ENCODE results near the gene BUB1B.
A peak's percentile ranks its signal among the peaks of the same experiment; 100 is the strongest.
"Not testable (repeated sequence)": the region's sequence is repeated elsewhere in the genome, so short reads cannot be mapped to it uniquely, and the experiment has no call there.

The BUB1B gene

DNA sequence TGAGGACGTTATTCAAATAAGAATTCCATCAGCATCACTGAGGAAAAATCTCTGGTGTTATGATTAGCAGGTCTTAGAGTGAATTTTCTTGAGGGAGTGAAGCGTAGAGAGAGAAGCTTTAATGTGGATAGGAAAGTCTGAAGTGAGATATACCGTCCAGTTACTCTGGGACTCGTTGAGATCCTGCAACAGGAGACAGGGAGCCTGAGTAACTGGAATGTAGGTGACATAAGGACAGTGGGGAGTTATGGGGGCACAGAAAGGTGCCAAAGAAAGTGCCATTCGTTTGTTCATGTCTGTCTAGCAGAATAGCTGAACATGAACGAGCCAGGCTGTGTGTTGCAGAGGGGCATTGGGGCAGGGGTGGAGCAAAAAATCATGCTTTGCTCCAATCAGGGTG, 9.4 kb upstream of the BUB1B start:
- DNase-seq: no peak
- no peaks in the 10 kb centered on the region for H3K4me1 Mint-ChIP-seq
- H3K9me3 Mint-ChIP-seq: no peaks in the 10 kb centered on the region
- peaks cover 46% of the 10 kb centered on the region for H3K27me3 Mint-ChIP-seq
- CTCF ChIA-PET: no interaction called here
- no peak overlapping the region for H3K27ac Mint-ChIP-seq
- H3K4me3 Mint-ChIP-seq: no peak overlapping the region
- H3K36me3 Mint-ChIP-seq: no peaks in the 10 kb centered on the region

GRCh38 chr15:40151991-40152390, 8.9 kb upstream of the BUB1B start:
- no peak overlapping the region for H3K4me3 Mint-ChIP-seq
- peaks cover 47% of the 10 kb centered on the region for H3K27me3 Mint-ChIP-seq
- CTCF ChIA-PET: no interaction called here
- no peak overlapping the region for H3K27ac Mint-ChIP-seq
- H3K36me3 Mint-ChIP-seq: no peaks in the 10 kb centered on the region
- H3K4me1 Mint-ChIP-seq: no peaks in the 10 kb centered on the region
- DNase-seq: no peak
- no peaks in the 10 kb centered on the region for H3K9me3 Mint-ChIP-seq

DNA sequence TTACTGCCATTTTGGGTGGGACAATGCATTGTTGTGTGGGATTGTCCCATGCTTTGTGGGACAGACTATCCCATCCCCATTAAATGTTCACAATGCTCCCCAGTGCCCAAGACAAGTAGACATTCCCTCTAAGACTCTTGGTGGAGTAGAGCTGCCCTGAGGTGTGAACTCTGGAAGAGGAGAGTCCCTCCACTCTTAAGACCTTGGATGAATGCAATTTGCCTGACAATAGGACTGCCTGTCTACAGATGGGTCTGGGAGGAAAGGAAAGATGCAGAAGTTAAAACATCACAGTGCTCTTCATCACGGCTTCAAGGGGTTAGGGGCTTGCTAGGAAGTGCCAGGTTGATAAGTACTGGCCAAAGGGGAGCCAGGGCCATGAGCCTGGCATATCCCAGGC, 6.0 kb upstream of the BUB1B start:
- H3K36me3 Mint-ChIP-seq, H3K9me3 Mint-ChIP-seq, CTCF ChIA-PET, H3K4me1 Mint-ChIP-seq, H3K4me3 Mint-ChIP-seq, H3K27ac Mint-ChIP-seq, DNase-seq: not testable (repeated sequence)
- peaks cover 40% of the 10 kb centered on the region for H3K27me3 Mint-ChIP-seq

- Mint-ChIP-seq H3K36me3 (no peaks in the 10 kb centered on the region), H3K4me3 (no peak overlapping the region)
- CTCF ChIA-PET: interaction anchor here (1.0 to 2.0 kb wide), 2 partner anchors 51 to 109 kb away, joined by 3 to 5 read pairs; no protein-coding TSS in a partner anchor
These were observed 5.5 kb upstream of the BUB1B start for GRCh38 chr15:40155270-40155910.

DNA sequence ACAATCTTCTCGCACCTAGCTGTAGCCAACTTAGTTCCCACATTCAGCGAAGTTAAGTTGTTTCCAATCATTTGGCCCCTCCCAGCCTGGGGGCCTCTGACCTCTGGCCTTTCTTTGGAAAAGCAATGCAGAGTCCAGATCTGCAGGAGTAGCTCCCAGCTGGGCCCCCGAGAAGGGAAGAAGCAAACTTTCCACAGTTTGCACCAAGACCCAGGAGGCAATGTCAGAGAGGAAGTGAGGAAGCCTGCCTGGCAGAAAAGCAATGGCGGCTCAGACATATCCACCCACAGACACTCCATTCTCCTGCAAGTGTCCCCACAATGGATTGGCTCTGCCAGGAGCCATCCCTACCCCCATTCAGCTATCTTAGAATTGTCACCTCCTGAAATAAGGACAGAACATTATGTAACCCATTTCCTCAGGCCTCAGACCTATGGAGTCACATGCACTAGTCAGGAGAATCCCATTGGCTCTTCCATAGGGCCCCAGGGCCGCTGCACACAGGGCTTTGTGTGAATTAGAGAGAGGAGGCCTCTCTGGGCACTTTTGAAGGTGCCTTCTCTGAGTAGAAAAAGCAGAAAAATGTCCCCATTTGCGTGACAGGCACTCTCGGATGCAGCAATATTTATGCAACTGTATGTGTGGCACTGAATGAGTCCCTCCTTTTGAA, 3.0 kb upstream of the BUB1B start:
- CTCF ChIA-PET: interaction anchor here (0.5 to 1.4 kb wide), 2 partner anchors 53 to 58 kb away, joined by 3 to 5 read pairs; no protein-coding TSS in a partner anchor
- Mint-ChIP-seq H3K4me1 (peaks cover 2% of the 10 kb centered on the region), H3K27me3 (peaks cover 23% of the 10 kb centered on the region), H3K27ac (no peak overlapping the region), H3K4me3 (no peak overlapping the region), H3K36me3 (peaks cover 1% of the 10 kb centered on the region), H3K9me3 (no peaks in the 10 kb centered on the region)
- no peak for DNase-seq

More at GRCh38 chr15:40155270-40155910, 5.5 kb upstream of the BUB1B start:
- Mint-ChIP-seq H3K9me3 (no peaks in the 10 kb centered on the region), H3K4me1 (peaks cover 2% of the 10 kb centered on the region), H3K27me3 (peaks cover 34% of the 10 kb centered on the region), H3K27ac (no peak overlapping the region)
- no peak for DNase-seq

DNA sequence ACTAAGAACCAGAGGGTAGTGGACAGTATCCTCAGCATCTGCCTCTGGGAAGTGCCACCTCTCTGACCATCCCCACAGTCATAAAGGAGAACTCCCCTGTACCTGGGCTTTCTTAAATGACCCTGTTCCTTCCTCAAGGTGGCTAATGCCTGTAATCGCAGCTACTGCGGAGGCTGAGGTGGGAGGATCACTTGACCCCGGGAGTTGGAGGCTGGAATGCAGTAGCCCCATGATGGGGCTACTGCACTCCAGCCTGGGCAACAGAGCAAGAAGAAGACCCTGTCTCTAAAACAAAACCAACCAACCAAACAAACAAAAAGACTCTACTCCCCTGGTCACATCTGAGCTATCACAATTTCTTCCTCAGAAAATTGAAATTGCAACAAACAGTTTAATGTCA, 848 bp upstream of the BUB1B start:
- Mint-ChIP-seq H3K4me3 (no peak overlapping the region), H3K27me3 (peaks cover 23% of the 10 kb centered on the region), H3K4me1 (peaks cover 11% of the 10 kb centered on the region), H3K9me3 (no peaks in the 10 kb centered on the region), H3K27ac (no peak overlapping the region), H3K36me3 (peaks cover 12% of the 10 kb centered on the region)
- CTCF ChIA-PET: interaction anchor here (1.0 to 3.9 kb wide), 5 partner anchors 46 to 115 kb away, joined by 3 to 24 read pairs (median 6); partner anchors contain the start of gene BMF
- no peak for DNase-seq

DNA sequence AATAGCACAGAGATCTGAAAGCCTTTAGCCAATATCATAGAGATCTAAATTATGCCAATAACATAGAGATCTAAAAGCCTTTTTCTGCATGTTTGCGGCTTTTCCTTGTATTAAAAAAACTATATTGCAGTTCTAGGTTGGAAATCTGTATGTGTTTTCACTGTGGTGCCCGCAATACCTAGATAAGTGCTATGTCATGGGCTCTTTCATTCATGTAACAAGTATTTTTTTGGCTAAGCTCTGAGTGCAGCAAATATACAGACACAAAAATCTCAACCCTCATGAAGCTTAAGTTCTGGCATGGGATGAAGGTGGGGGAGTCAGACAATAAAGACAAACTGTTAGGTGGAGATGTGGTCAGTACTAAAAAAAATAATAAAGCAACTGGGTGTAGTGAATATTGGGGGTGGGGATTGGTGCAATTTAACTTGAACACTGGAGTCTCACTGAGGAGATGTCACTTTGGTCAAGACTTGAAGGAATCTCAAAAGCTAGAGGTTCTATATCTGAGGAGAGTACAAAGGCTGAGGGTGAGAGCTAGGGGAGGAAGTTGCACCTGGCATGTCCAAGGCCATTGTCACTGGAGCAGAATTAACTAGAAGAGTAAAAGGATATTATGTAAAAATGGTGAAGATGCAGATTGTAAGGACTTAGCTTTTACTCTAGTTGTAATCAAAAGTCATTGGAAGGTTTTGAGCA, 973 bp downstream of the BUB1B start:
- CTCF ChIA-PET: interaction anchor here (0.5 to 3.9 kb wide), 12 partner anchors 18 to 488 kb away, joined by 3 to 24 read pairs (median 4); partner anchors contain the start of genes BMF and SRP14
- peaks cover 25% of the 10 kb centered on the region for H3K36me3 Mint-ChIP-seq
- H3K9me3 Mint-ChIP-seq: no peaks in the 10 kb centered on the region
- H3K27me3 Mint-ChIP-seq: peaks cover 7% of the 10 kb centered on the region
- H3K27ac Mint-ChIP-seq: no peak overlapping the region
- peaks cover 14% of the 10 kb centered on the region for H3K4me1 Mint-ChIP-seq
- no peak for DNase-seq
- no peak overlapping the region for H3K4me3 Mint-ChIP-seq

DNA sequence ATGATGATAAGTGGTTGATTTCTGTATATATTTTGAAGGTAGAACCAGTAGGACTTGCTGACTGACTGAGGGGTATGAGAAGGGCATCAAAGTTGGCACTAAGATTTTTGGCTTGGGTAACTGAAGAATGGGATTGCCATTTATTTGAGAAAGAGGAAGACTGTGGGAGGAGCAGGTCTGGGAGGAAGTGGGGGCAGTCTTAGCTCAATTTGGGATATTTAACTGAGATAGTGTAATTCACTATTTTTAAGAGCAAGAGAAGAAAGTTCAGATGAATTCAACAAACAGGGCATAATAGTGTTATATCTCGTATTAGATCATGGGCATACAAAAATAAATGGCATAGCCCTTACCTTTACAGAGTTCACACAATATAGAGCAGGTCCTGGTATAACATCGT, 1.7 kb downstream of the BUB1B start:
- Mint-ChIP-seq H3K9me3 (no peaks in the 10 kb centered on the region), H3K27ac (no peak overlapping the region), H3K36me3 (peaks cover 28% of the 10 kb centered on the region), H3K4me3 (no peak overlapping the region), H3K27me3 (peaks cover 4% of the 10 kb centered on the region), H3K4me1 (peaks cover 15% of the 10 kb centered on the region)
- no peak for DNase-seq
- CTCF ChIA-PET: interaction anchor here (0.5 to 3.9 kb wide), 11 partner anchors 22 to 487 kb away, joined by 3 to 24 read pairs (median 4); partner anchors contain the start of genes BMF and SRP14

DNA sequence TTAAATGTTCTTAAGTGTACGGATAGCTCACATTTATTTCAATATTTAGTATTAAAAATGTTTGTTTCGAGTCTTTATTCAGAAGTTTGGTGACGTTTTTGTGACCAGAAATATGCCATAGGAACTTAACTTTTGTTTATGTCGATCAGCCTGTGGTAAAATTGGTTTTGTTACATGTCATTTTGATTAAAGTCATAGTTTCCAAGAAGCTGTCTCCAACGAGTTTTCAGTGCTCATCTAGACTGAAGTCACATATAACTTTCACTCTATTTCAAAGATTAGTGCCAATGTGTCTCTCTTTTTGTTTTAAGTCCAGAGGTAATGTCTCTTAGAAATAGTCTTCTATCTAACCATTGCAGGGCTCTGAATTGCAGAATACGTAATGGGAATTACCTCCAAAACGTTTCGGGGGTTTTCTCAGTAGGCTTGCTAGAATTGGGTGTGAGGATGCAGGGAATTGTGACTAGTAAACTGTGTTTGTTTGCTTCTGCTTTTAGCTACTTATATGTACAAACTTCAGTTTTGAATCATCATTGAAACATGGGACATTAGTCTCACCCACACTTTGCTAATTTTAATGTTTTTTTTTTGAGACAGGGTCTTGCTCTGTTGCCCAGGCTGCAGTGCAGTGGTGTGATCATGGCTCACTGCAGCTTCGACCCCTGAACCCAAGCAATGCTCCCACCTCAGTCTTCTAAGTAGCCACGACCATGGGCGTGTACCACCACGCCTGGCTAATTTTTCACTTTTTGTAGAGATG, 3.0 kb downstream of the BUB1B start:
- CTCF ChIA-PET: interaction anchor here (1.2 to 3.9 kb wide), 3 partner anchors 58 to 119 kb away, joined by 4 to 23 read pairs (median 4); partner anchors contain the start of gene BMF
- Mint-ChIP-seq H3K27me3 (no peaks in the 10 kb centered on the region), H3K9me3 (no peaks in the 10 kb centered on the region), H3K4me1 (peaks cover 20% of the 10 kb centered on the region), H3K4me3 (peak overlapping the region; percentile 54), H3K36me3 (peaks cover 37% of the 10 kb centered on the region), H3K27ac (no peak overlapping the region)
- DNase-seq: no peak

- Mint-ChIP-seq H3K4me1 (peaks cover 18% of the 10 kb centered on the region), H3K36me3 (peaks cover 55% of the 10 kb centered on the region)
- H3K27me3 Mint-ChIP-seq, H3K27ac Mint-ChIP-seq, DNase-seq, H3K4me3 Mint-ChIP-seq, CTCF ChIA-PET, H3K9me3 Mint-ChIP-seq: not testable (repeated sequence)
These were observed 6.5 kb downstream of the BUB1B start for GRCh38 chr15:40167374-40167773.

GRCh38 chr15:40175160-40175559, 14.3 kb downstream of the BUB1B start:
- peaks cover 53% of the 10 kb centered on the region for H3K36me3 Mint-ChIP-seq
- H3K9me3 Mint-ChIP-seq: no peaks in the 10 kb centered on the region
- peaks cover 9% of the 10 kb centered on the region for H3K4me1 Mint-ChIP-seq
- no peak for DNase-seq
- H3K27me3 Mint-ChIP-seq: no peaks in the 10 kb centered on the region
- H3K4me3 Mint-ChIP-seq: no peak overlapping the region
- CTCF ChIA-PET: no interaction called here
- no peak overlapping the region for H3K27ac Mint-ChIP-seq

- Mint-ChIP-seq H3K36me3 (peaks cover 63% of the 10 kb centered on the region), H3K27me3 (no peaks in the 10 kb centered on the region), H3K4me3 (peak overlapping the region; percentile 16), H3K27ac (peak overlapping the region; percentile 86), H3K9me3 (no peaks in the 10 kb centered on the region), H3K4me1 (peaks cover 36% of the 10 kb centered on the region)
- CTCF ChIA-PET: no interaction called here
- no peak for DNase-seq
These were observed 21.6 kb downstream of the BUB1B start for GRCh38 chr15:40182358-40183029.

DNA sequence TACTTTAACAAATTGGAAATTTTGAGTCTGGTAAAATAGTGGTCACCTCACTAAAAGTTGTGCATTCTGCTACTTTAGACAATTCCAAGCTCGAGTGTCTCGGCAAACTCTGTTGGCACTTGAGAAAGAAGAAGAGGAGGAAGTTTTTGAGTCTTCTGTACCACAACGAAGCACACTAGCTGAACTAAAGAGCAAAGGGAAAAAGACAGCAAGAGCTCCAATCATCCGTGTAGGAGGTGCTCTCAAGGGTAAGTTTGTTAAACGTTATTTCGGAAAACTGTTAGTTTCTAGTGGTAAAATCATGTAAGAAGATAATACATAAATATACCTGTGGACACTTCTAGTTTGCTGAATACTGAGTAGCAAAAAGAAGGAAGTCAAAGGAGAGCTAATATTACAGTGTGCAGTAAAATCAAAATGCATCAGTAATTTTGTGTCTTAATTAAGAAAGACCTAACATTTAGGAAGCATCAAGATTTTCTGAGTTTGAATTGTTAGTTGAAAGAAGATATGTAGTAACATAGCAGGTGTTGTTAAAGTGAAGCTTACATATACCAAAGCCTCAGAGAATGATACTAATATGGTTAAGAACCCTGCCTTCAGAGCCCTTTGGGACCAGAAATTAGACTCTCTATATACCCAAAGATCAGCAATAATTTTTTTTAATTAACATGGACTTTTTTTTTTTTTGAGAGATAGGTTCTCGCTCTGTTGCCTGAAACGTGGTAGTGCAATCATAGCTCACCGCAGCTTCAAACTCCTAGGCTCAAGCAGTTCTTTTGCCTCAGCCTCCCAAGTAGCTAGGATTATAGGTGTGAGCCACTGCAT, 23.0 kb downstream of the BUB1B start:
- no peak overlapping the region for H3K4me3 Mint-ChIP-seq
- H3K27ac Mint-ChIP-seq: peak overlapping the region; percentile 75
- CTCF ChIA-PET: interaction anchor here (0.8 to 2.0 kb wide), 6 partner anchors 11 to 138 kb away, joined by 3 to 4 read pairs (median 3); no protein-coding TSS in a partner anchor

More for the DNA sequence above, 23.0 kb downstream of the BUB1B start:
- DNase-seq: no peak
- Mint-ChIP-seq H3K9me3 (no peaks in the 10 kb centered on the region), H3K27me3 (no peaks in the 10 kb centered on the region), H3K4me1 (peaks cover 33% of the 10 kb centered on the region), H3K36me3 (peaks cover 59% of the 10 kb centered on the region)
